NT2/D1 (cell line): Measurements from ENCODE around the gene LCP2.

Experiments
- DNase-seq: peaks from one replicate; pipeline ENCODE4 v3.0.0-alpha.2; 2011; ENCODE audit warnings: low read depth, low spot score
- H3K27me3 ChIP-seq: 2 replicates; pipeline ENCODE4 v1.6.0; 2011; ENCODE audit warnings: mild to moderate bottlenecking; ENCODE audit not compliant: insufficient read length, insufficient read depth
- H3K36me3 ChIP-seq: 2 replicates; pipeline ENCODE4 v1.6.1; 2011; ENCODE audit warnings: mild to moderate bottlenecking, low read length, mixed read lengths; ENCODE audit not compliant: insufficient read depth, insufficient read length
- H3K4me1 ChIP-seq: 2 replicates; pipeline ENCODE4 v1.5.1; 2011; ENCODE audit not compliant: insufficient read depth, insufficient read length
- H3K4me3 ChIP-seq: 2 replicates; pipeline ENCODE4 v1.5.1; 2011; ENCODE audit warnings: low read depth; ENCODE audit not compliant: insufficient read length
- H3K9ac ChIP-seq: 2 replicates; pipeline ENCODE4 v1.6.0; 2011; ENCODE audit warnings: low read depth; ENCODE audit not compliant: insufficient read length
- H3K9me3 ChIP-seq: 2 replicates; pipeline ENCODE4 v1.5.1; 2011; ENCODE audit warnings: mild to moderate bottlenecking, low read length; ENCODE audit not compliant: insufficient read depth
- SUZ12 ChIP-seq: IDR thresholded peaks from 2 replicates; pipeline ENCODE4 v1.6.1; 2011; ENCODE audit not compliant: insufficient read length, insufficient read depth; ENCODE audit errors: extremely low read depth
- YY1 ChIP-seq: IDR thresholded peaks from 2 replicates; pipeline ENCODE4 v1.6.1; 2011; ENCODE audit not compliant: insufficient read length, insufficient read depth
- ZNF274 ChIP-seq: IDR thresholded peaks from 2 replicates; pipeline ENCODE4 v1.6.1; 2011; ENCODE audit warnings: mild to moderate bottlenecking, low read depth, low read length

LCP2 gene

GRCh38 chr5:170297589-170298462 is at the start of gene LCP2:
Gene LCP2 (minus strand): TSS chr5:170297777. CDS start chr5:170297611, 166 bp downstream.
- TF ChIP-seq SUZ12 = no peak
- no peak for TF ChIP-seq ZNF274
- TF ChIP-seq YY1 = no peak
- no peak for DNase-seq
- Histone ChIP-seq H3K9ac (no peak within 1 kb of the TSS), H3K27me3 (no peaks in the 10 kb centered on the region), H3K36me3 (no peaks in the 10 kb centered on the region), H3K4me3 (no peak within 1 kb of the TSS), H3K4me1 (peaks cover 2% of the 10 kb centered on the region), H3K9me3 (no peaks in the 10 kb centered on the region)

GRCh38 chr5:170347022-170347567 is 49.5 kb upstream of the LCP2 start:
- no peaks in the 10 kb centered on the region for H3K36me3 ChIP-seq
- TF ChIP-seq ZNF274 (no peak), SUZ12 (no peak), YY1 (no peak)
- 0 out of 2 replicates have a peak, but pooled peaks cover under 1% of the 10 kb centered on the region for H3K9me3 ChIP-seq
- H3K27me3 ChIP-seq = peaks cover 9% of the 10 kb centered on the region
- no peaks in the 10 kb centered on the region for H3K4me1 ChIP-seq
- DNase-seq = no peak
- H3K4me3 ChIP-seq = no peak overlapping the region
- H3K9ac ChIP-seq = no peak overlapping the region

- no peak for TF ChIP-seq ZNF274
- no peak for TF ChIP-seq SUZ12
- TF ChIP-seq YY1 = no peak
- Histone ChIP-seq H3K36me3 (no peaks in the 10 kb centered on the region), H3K27me3 (peaks cover under 1% of the 10 kb centered on the region), H3K4me3 (no peak overlapping the region), H3K9ac (no peak overlapping the region), H3K4me1 (no peaks in the 10 kb centered on the region), H3K9me3 (peaks cover 11% of the 10 kb centered on the region)
- no peak for DNase-seq
Measured at GRCh38 chr5:170345971-170346370, 48.4 kb upstream of the LCP2 start.

- Histone ChIP-seq H3K9me3 (peaks cover 14% of the 10 kb centered on the region), H3K4me1 (peaks cover 2% of the 10 kb centered on the region), H3K36me3 (no peaks in the 10 kb centered on the region), H3K9ac (no peak overlapping the region), H3K27me3 (no peaks in the 10 kb centered on the region), H3K4me3 (no peak overlapping the region)
- no peak for TF ChIP-seq YY1
- TF ChIP-seq SUZ12 = no peak
- no peak for TF ChIP-seq ZNF274
- no peak for DNase-seq
Measured at GRCh38 chr5:170343177-170343576, 45.6 kb upstream of the LCP2 start.

GRCh38 chr5:170342153-170342725 is 44.7 kb upstream of the LCP2 start:
- Histone ChIP-seq H3K27me3 (no peaks in the 10 kb centered on the region), H3K9ac (no peak overlapping the region), H3K9me3 (peaks cover 14% of the 10 kb centered on the region), H3K4me3 (no peak overlapping the region), H3K36me3 (no peaks in the 10 kb centered on the region), H3K4me1 (peaks cover 2% of the 10 kb centered on the region)
- TF ChIP-seq YY1 = no peak
- no peak for TF ChIP-seq SUZ12
- TF ChIP-seq ZNF274 = no peak
- DNase-seq = no peak

- H3K36me3 ChIP-seq = no peaks in the 10 kb centered on the region
- TF ChIP-seq ZNF274 (no peak), YY1 (no peak), SUZ12 (no peak)
- no peaks in the 10 kb centered on the region for H3K27me3 ChIP-seq
- peaks cover 4% of the 10 kb centered on the region for H3K4me1 ChIP-seq
- H3K9ac ChIP-seq = no peak overlapping the region
- H3K9me3 ChIP-seq = peaks cover 14% of the 10 kb centered on the region
- DNase-seq = no peak
- H3K4me3 ChIP-seq = no peak overlapping the region
Measured at GRCh38 chr5:170341545-170341944, 44.0 kb upstream of the LCP2 start.

- no peak overlapping the region for H3K9ac ChIP-seq
- no peak overlapping the region for H3K4me3 ChIP-seq
- peaks cover 4% of the 10 kb centered on the region for H3K4me1 ChIP-seq
- H3K36me3 ChIP-seq = no peaks in the 10 kb centered on the region
- TF ChIP-seq ZNF274 (no peak), YY1 (no peak), SUZ12 (no peak)
- no peak for DNase-seq
- no peaks in the 10 kb centered on the region for H3K27me3 ChIP-seq
- peaks cover 14% of the 10 kb centered on the region for H3K9me3 ChIP-seq
Measured at GRCh38 chr5:170339780-170340167, 42.2 kb upstream of the LCP2 start.
